ENCODE data around the gene CYREN.
"Not testable (repeated sequence)": the region's sequence is repeated elsewhere in the genome, so short reads cannot be mapped to it uniquely, and the experiment has no call there.

The CYREN gene

GRCh38 chr7:135170274-135170997 lies at the start of gene CYREN:
Gene CYREN (minus strand): TSS chr7:135170707. CDS start chr7:135168922, 1,785 bp downstream.
- DNase-seq, result peak; percentile 91

GRCh38 chr7:135217645-135218509 lies 47.4 kb upstream of the CYREN start:
- DNase-seq, result no peak

- no peak for DNase-seq
These were observed 45.2 kb upstream of the CYREN start for GRCh38 chr7:135215698-135216097.

GRCh38 chr7:135215180-135215579 lies 44.7 kb upstream of the CYREN start:
- no peak for DNase-seq

- no peak for DNase-seq
These were observed 43.3 kb upstream of the CYREN start for GRCh38 chr7:135213831-135214230.

GRCh38 chr7:135211946-135212685 lies 41.6 kb upstream of the CYREN start:
- DNase-seq, result not testable (repeated sequence)

GRCh38 chr7:135211179-135211945 lies 40.9 kb upstream of the CYREN start, which contains the start of gene WDR91:
Gene WDR91 (minus strand): TSS chr7:135211526. CDS start chr7:135211502, 24 bp downstream.
- peak; percentile 98 for DNase-seq

- DNase-seq, result no peak
These were observed 40.3 kb upstream of the CYREN start for GRCh38 chr7:135210888-135211178.

- no peak for DNase-seq
These were observed 38.8 kb upstream of the CYREN start for GRCh38 chr7:135209225-135209834.

GRCh38 chr7:135208102-135208793 lies 37.7 kb upstream of the CYREN start:
- no peak for DNase-seq

GRCh38 chr7:135207406-135208101 lies 37.0 kb upstream of the CYREN start:
- DNase-seq, result no peak

GRCh38 chr7:135206941-135207391 lies 36.5 kb upstream of the CYREN start:
- DNase-seq, result no peak

- no peak for DNase-seq
These were observed 35.3 kb upstream of the CYREN start for GRCh38 chr7:135205850-135206249.

GRCh38 chr7:135204876-135205275 lies 34.4 kb upstream of the CYREN start:
- no peak for DNase-seq

GRCh38 chr7:135204341-135204749 lies 33.8 kb upstream of the CYREN start:
- no peak for DNase-seq

GRCh38 chr7:135201350-135201749 lies 30.8 kb upstream of the CYREN start:
- no peak for DNase-seq

GRCh38 chr7:135200821-135201331 lies 30.4 kb upstream of the CYREN start:
- no peak for DNase-seq

GRCh38 chr7:135199439-135199838 lies 28.9 kb upstream of the CYREN start:
- no peak for DNase-seq

GRCh38 chr7:135197906-135198655 lies 27.6 kb upstream of the CYREN start:
- DNase-seq, result no peak

GRCh38 chr7:135197343-135197742 lies 26.8 kb upstream of the CYREN start:
- DNase-seq, result no peak

Measured in activated CD8-positive, alpha-beta memory T cell treated with anti-CD3 and anti-CD28 coated beads, Interleukin-2, amount 50 U/mL, for 4 hours (primary cell).